ENCODE results near the gene ARHGAP33. TPM values are rescaled to one million over a fixed set of nuclear protein-coding genes. Genes with fewer than 3 reads are reported as not detected.

The ARHGAP33 gene
- total RNA-seq, 1 experiment from 2014 or later = 19.5 TPM

DNA sequence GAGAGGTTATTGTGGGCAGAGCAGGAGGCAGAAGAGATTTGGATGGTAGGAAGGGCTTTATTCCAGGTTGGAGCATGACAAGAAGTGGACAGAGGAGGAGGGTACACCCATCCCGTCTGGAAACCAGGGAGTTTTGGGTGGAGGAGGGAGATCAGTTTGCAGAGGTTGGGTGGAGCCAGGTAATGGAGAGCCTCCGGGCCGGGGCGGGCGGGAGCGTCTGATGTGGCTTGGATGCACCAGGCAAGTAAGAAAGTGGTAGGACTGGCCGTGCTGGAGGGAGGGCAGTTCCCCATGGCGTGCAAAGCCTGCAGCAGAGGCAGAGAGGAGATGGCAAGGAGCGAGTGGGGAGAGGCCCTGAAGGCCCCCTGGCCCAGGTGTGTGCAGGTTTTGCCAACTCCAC is 44.0 kb upstream of the ARHGAP33 start:
- Histone ChIP-seq H3K27me3 (ENCODE audit: insufficient read depth, low read length) (no peaks in the 10 kb centered on the region), H3K4me2 (ENCODE audit: insufficient read depth, insufficient read length, low read length) (no peak overlapping the region), H4K8ac (replicated peaks; ENCODE audit: insufficient read length, low read depth, low read length) (no peak overlapping the region), H2BK20ac (ENCODE audit: low read depth, low read length, poor library complexity, severe bottlenecking) (no peak overlapping the region), H3K14ac (ENCODE audit: insufficient read depth, low read length) (no peak overlapping the region), H3K18ac (ENCODE audit: insufficient read length, low read depth, low read length) (no peak overlapping the region), H3K56ac (ENCODE audit: insufficient read length, low read depth, low read length) (no peak overlapping the region), H3K79me1 (ENCODE audit: insufficient read depth, low read depth, low read length, poor library complexity, severe bottlenecking) (no peaks in the 10 kb centered on the region), H2BK120ac (ENCODE audit: low read depth, low read length, poor library complexity, severe bottlenecking) (no peak overlapping the region), H3T11ph (ENCODE audit: low read length) (no peak overlapping the region), H2AFZ (ENCODE audit: low read length) (no peak overlapping the region), H3K9ac (ENCODE audit: extremely low read depth, insufficient read length, low read length) (no peak overlapping the region), H3K79me2 (ENCODE audit: insufficient read depth, low read length) (no peaks in the 10 kb centered on the region), H4K20me1 (ENCODE audit: control insufficient read depth, insufficient read depth, insufficient read length) (no peaks in the 10 kb centered on the region), H2BK5ac (ENCODE audit: insufficient read length, low read length) (no peak overlapping the region), H4K5ac (ENCODE audit: insufficient read length, low read depth, low read length) (no peak overlapping the region), H3K4me1 (ENCODE audit: insufficient read depth, low read length) (no peaks in the 10 kb centered on the region), H3K4ac (ENCODE audit: low read depth, low read length) (no peak overlapping the region), H3K9me3 (ENCODE audit: control insufficient read depth, low read depth, low read length) (no peaks in the 10 kb centered on the region), H2BK12ac (ENCODE audit: insufficient read length, low read depth, low read length) (no peak overlapping the region), H3K23me2 (ENCODE audit: insufficient read length, low read depth, low read length, poor library complexity, severe bottlenecking) (no peaks in the 10 kb centered on the region), H2BK15ac (ENCODE audit: low read depth, low read length) (no peak overlapping the region), H2AK5ac (ENCODE audit: insufficient read length, low read length) (no peak overlapping the region), H3K23ac (ENCODE audit: insufficient read length, low read depth, low read length) (no peak overlapping the region), H4K91ac (ENCODE audit: insufficient read length, low read depth, low read length) (no peak overlapping the region), H3K27ac (ENCODE audit: insufficient read length, low read depth, low read length) (no peak overlapping the region)
- peak overlapping the region; percentile 20 to 46 (median 22); a peak in 3 of 7 replicates for H3K27ac Mint-ChIP-seq
- TF ChIP-seq, protein P1, sequence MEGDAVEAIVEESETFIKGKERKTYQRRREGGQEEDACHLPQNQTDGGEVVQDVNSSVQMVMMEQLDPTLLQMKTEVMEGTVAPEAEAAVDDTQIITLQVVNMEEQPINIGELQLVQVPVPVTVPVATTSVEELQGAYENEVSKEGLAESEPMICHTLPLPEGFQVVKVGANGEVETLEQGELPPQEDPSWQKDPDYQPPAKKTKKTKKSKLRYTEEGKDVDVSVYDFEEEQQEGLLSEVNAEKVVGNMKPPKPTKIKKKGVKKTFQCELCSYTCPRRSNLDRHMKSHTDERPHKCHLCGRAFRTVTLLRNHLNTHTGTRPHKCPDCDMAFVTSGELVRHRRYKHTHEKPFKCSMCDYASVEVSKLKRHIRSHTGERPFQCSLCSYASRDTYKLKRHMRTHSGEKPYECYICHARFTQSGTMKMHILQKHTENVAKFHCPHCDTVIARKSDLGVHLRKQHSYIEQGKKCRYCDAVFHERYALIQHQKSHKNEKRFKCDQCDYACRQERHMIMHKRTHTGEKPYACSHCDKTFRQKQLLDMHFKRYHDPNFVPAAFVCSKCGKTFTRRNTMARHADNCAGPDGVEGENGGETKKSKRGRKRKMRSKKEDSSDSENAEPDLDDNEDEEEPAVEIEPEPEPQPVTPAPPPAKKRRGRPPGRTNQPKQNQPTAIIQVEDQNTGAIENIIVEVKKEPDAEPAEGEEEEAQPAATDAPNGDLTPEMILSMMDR (conservative IDR thresholded peaks at IDR 0.05) = no peak
- DNase-seq = no peak
- H3K9me3 Mint-ChIP-seq = no peaks in the 10 kb centered on the region
- no CpG with 5 or more reads among the region's 9 CpGs for WGBS (ENCODE audit: extremely low coverage, insufficient read length, low lambda C conversion rate)
- H3K27me3 Mint-ChIP-seq (ENCODE audit: low read depth) = no peaks in the 10 kb centered on the region
- peaks cover 52 to 79% (median 77%) of the 10 kb centered on the region in 3 experiments for H3K36me3 Mint-ChIP-seq (ENCODE audit: insufficient read depth in 1 of 3, low read depth in 3 of 3)
- H3K4me3 Mint-ChIP-seq = no peak overlapping the region
- no peaks in the 10 kb centered on the region for H3K4me1 Mint-ChIP-seq

Measured in H9 (cell line).